Keratinocyte (primary cell): ENCODE measurements around the gene CMTM8. TPM values are rescaled to one million over a fixed set of nuclear protein-coding genes. Genes with fewer than 3 reads are reported as not detected.

Experiments
- DNase-seq: peaks from one replicate; pipeline ENCODE4 v3.0.0-alpha.2; 2011; ENCODE audit warnings: low read depth, missing footprints, low spot score
- FAIRE-seq: peaks from 2 replicates; lab custom pipeline; 2011; peaks lifted over from hg19 to GRCh38; lab: Jason Lieb, UNC
- H2AFZ ChIP-seq: 2 replicates; pipeline ENCODE4 v1.6.0; 2012; ENCODE audit warnings: low read length, control low read depth, inconsistent platforms; ENCODE audit not compliant: control insufficient read depth
- H3K27ac ChIP-seq: 2 replicates; pipeline ENCODE4 v1.5.1; 2011; ENCODE audit warnings: low read length; ENCODE audit not compliant: control insufficient read depth, insufficient read depth
- H3K27me3 ChIP-seq: 3 replicates; pipeline ENCODE4 v1.6.0; 2011; ENCODE audit warnings: low read length; ENCODE audit not compliant: control insufficient read depth, insufficient read depth; ENCODE audit errors: extremely low read depth
- H3K36me3 ChIP-seq, 2 experiments: 2 replicates in 1 of 2; 3 replicates in 1 of 2; pipeline ENCODE4 v1.5.1; 2011; ENCODE audit warnings: low read length in 2 of 2, mild to moderate bottlenecking in 1 of 2; ENCODE audit not compliant: control insufficient read depth in 2 of 2, insufficient read depth in 2 of 2; ENCODE audit errors: extremely low read depth in 1 of 2
- H3K4me1 ChIP-seq: 3 replicates; pipeline ENCODE4 v1.5.1; 2011; ENCODE audit warnings: low read length; ENCODE audit not compliant: control insufficient read depth, insufficient read depth; ENCODE audit errors: extremely low read depth
- H3K4me2 ChIP-seq: 3 replicates; pipeline ENCODE4 v1.6.0; 2011; ENCODE audit warnings: low read depth, low read length; ENCODE audit not compliant: control insufficient read depth, insufficient read depth; ENCODE audit errors: extremely low read depth
- H3K4me3 ChIP-seq, 3 experiments: fragments of 200-600 bp in 1 of 3; sonication (generic) in 1 of 3; 2 replicates in 2 of 3; 3 replicates in 1 of 3; pipeline ENCODE4 v1.5.1; 2011 to 2016; ENCODE audit warnings: low read length in 3 of 3, mild to moderate bottlenecking in 3 of 3, control low read depth in 2 of 3, inconsistent platforms in 1 of 3, low read depth in 1 of 3, mixed read lengths in 1 of 3, mixed run types in 1 of 3, moderate library complexity in 1 of 3; ENCODE audit not compliant: control insufficient read depth in 2 of 3, insufficient read depth in 2 of 3; ENCODE audit errors: extremely low read depth in 1 of 3
- H3K79me2 ChIP-seq: 2 replicates; pipeline ENCODE4 v1.6.0; 2012; ENCODE audit warnings: low read length; ENCODE audit not compliant: control insufficient read depth, insufficient read depth
- H3K9ac ChIP-seq: 3 replicates; pipeline ENCODE4 v1.6.0; 2011; ENCODE audit warnings: low read length; ENCODE audit not compliant: control insufficient read depth, insufficient read depth; ENCODE audit errors: extremely low read depth
- H3K9me1 ChIP-seq: 3 replicates; pipeline ENCODE4 v1.6.0; 2011; ENCODE audit warnings: low read length; ENCODE audit not compliant: control insufficient read depth, insufficient read depth; ENCODE audit errors: extremely low read depth
- H3K9me3 ChIP-seq: 2 replicates; pipeline ENCODE4 v1.5.1; 2012; ENCODE audit warnings: low read depth, low read length; ENCODE audit not compliant: control insufficient read depth
- H4K20me1 ChIP-seq: 3 replicates; pipeline ENCODE4 v1.6.0; 2011; ENCODE audit warnings: low read length; ENCODE audit not compliant: control insufficient read depth, insufficient read depth; ENCODE audit errors: extremely low read depth
- EZH2 ChIP-seq: IDR thresholded peaks from one replicate; pipeline ENCODE4 v1.6.1; 2012; ENCODE audit warnings: inconsistent platforms, mild to moderate bottlenecking, low read length, moderate library complexity
- dilution Hi-C: fragments of 300-500 bp; cut with MboI; formaldehyde crosslinking; loops from one replicate; pipeline ENCODE4 v1.7.0; 2020; ENCODE audit warnings: low sequenced_read_pairs; ENCODE audit not compliant: extremely low pct_ligation_motif_present
- polyA plus RNA-seq, 5 experiments: library from polyadenylated mRNA; depleted of rRNA in 3 of 5; stranded (reverse) in 3 of 5; stranded (forward) in 1 of 5; unstranded in 1 of 5; fragments of >200 nt; gene quantifications; 1 replicate in 1 of 5; 2 replicates in 3 of 5; 3 replicates in 1 of 5; pipeline versions ENCODE4 v1.2.1 to v1.2.3, GENCODE V29; 2011 to 2012; ENCODE audit warnings: missing spikeins in 2 of 5, low read depth in 1 of 5, low replicate concordance in 1 of 5
- TF ChIP-seq, protein P1 (sequence below), 3 experiments: IDR thresholded peaks in 1 of 3; conservative IDR thresholded peaks in 1 of 3; optimal IDR thresholded peaks in 1 of 3; 2 replicates in 2 of 3; 3 replicates in 1 of 3; pipeline versions ENCODE3 to v1.5.1; 2011; ENCODE audit warnings: low read length in 3 of 3, mild to moderate bottlenecking in 3 of 3, moderate library complexity in 2 of 3, control low read depth in 1 of 3, inconsistent platforms in 1 of 3; ENCODE audit not compliant: insufficient read depth in 2 of 3; ENCODE audit errors: extremely low read depth in 1 of 3

The CMTM8 gene
- polyA plus RNA-seq, 1 donor (not counting 4 experiments of a cell fraction or from before 2014, with no cell fraction given) = 1.6 TPM

DNA sequence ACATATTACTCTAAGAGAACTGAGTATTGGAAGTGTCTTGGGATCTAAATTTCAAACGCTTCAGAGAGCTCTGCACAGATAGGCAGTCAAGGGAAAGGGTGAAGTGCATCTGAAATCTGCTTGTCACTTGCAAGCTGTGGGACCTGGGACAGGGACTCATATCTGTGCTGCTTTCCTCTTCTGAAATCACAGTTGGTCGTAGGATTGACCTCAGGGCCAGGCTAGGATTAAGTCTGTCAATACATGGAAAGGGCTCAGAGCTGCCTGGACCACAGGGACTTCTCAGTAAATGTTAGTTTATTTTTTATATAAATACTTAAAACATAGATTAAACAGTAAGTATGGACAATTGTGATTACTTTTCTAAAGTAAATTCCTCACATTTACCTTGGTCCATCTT, 78.5 kb downstream of the CMTM8 start:
- dilution Hi-C loops = no loop called here
- no peak for TF ChIP-seq EZH2
- TF ChIP-seq, protein P1, sequence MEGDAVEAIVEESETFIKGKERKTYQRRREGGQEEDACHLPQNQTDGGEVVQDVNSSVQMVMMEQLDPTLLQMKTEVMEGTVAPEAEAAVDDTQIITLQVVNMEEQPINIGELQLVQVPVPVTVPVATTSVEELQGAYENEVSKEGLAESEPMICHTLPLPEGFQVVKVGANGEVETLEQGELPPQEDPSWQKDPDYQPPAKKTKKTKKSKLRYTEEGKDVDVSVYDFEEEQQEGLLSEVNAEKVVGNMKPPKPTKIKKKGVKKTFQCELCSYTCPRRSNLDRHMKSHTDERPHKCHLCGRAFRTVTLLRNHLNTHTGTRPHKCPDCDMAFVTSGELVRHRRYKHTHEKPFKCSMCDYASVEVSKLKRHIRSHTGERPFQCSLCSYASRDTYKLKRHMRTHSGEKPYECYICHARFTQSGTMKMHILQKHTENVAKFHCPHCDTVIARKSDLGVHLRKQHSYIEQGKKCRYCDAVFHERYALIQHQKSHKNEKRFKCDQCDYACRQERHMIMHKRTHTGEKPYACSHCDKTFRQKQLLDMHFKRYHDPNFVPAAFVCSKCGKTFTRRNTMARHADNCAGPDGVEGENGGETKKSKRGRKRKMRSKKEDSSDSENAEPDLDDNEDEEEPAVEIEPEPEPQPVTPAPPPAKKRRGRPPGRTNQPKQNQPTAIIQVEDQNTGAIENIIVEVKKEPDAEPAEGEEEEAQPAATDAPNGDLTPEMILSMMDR (optimal IDR thresholded peaks at IDR 0.05 in 1 of 3, IDR thresholded peaks at IDR 0.05 in 1 of 3, conservative IDR thresholded peaks at IDR 0.05 in 1 of 3; ENCODE audit: extremely low read depth in 1 of 3, insufficient read depth in 2 of 3, low read length in 3 of 3) = no peak
- H3K4me3 ChIP-seq = no peak overlapping the region

DNA sequence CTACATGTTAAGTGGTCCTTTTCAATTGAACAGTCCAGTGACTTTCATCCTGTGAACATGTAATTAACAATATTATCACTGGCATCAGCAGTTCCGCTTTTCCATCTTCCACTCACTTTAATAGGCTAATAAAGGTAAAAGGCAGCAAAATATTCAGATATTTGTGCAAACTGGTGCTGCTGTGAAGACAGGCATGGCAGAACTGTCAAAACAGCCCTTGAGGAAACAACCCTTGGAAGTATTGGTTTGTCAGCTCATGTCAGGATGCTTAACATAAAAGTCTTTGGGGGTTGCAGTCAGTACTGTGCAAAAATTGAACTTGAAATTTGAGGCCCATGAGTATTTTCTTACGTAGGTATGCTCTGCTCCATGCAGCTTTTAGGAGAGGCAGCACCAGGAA, 81.1 kb downstream of the CMTM8 start:
- Histone ChIP-seq H3K4me2 (no peak overlapping the region), H3K4me1 (peaks cover 6% of the 10 kb centered on the region), H4K20me1 (no peaks in the 10 kb centered on the region), H3K4me3 (no peak overlapping the region), H3K79me2 (no peaks in the 10 kb centered on the region), H3K27me3 (no peaks in the 10 kb centered on the region), H3K27ac (no peak overlapping the region), H2AFZ (no peak overlapping the region), H3K9me3 (no peaks in the 10 kb centered on the region), H3K36me3 (no peaks in the 10 kb centered on the region), H3K9ac (no peak overlapping the region), H3K9me1 (no peaks in the 10 kb centered on the region)
- TF ChIP-seq, protein P1 (optimal IDR thresholded peaks at IDR 0.05 in 1 of 3, IDR thresholded peaks at IDR 0.05 in 1 of 3, conservative IDR thresholded peaks at IDR 0.05 in 1 of 3; ENCODE audit: extremely low read depth in 1 of 3, insufficient read depth in 2 of 3, low read length in 3 of 3) = no peak
- no peak for TF ChIP-seq EZH2
- DNase-seq = no peak
- no peak for FAIRE-seq
- dilution Hi-C loops = no loop called here

More for the DNA sequence above, 78.5 kb downstream of the CMTM8 start:
- FAIRE-seq (no peak), DNase-seq (no peak)
- Histone ChIP-seq H3K36me3 (no peaks in the 10 kb centered on the region), H3K4me2 (no peak overlapping the region), H3K27me3 (no peaks in the 10 kb centered on the region), H3K9me1 (no peaks in the 10 kb centered on the region), H4K20me1 (no peaks in the 10 kb centered on the region), H3K27ac (no peak overlapping the region), H3K9me3 (no peaks in the 10 kb centered on the region), H3K9ac (no peak overlapping the region), H2AFZ (no peak overlapping the region), H3K79me2 (no peaks in the 10 kb centered on the region), H3K4me1 (peaks cover 17% of the 10 kb centered on the region)
